ENCODE measurements around the gene NR6A1.

NR6A1 gene

GRCh38 chr9:124795881-124796431 lies 24.8 kb upstream of the NR6A1 start:
- DNase-seq (ENCODE audit: low spot score): no peak

GRCh38 chr9:124794902-124795491 lies 23.9 kb upstream of the NR6A1 start:
- no peak for DNase-seq (ENCODE audit: low spot score)

- peak; percentile 62 for DNase-seq (ENCODE audit: low spot score)
Observed at GRCh38 chr9:124793015-124793541, 22.0 kb upstream of the NR6A1 start.

GRCh38 chr9:124792257-124793014 lies 21.3 kb upstream of the NR6A1 start:
- DNase-seq (ENCODE audit: low spot score): no peak

GRCh38 chr9:124790801-124791505 lies 19.8 kb upstream of the NR6A1 start:
- no peak for DNase-seq (ENCODE audit: low spot score)

GRCh38 chr9:124790301-124790700 lies 19.2 kb upstream of the NR6A1 start:
- no peak for DNase-seq (ENCODE audit: low spot score)

- no peak for DNase-seq (ENCODE audit: low spot score)
Observed at GRCh38 chr9:124789531-124789930, 18.4 kb upstream of the NR6A1 start.

- no peak for DNase-seq (ENCODE audit: low spot score)
Observed at GRCh38 chr9:124788542-124789217, 17.6 kb upstream of the NR6A1 start.

- no peak for DNase-seq (ENCODE audit: low spot score)
Observed at GRCh38 chr9:124786881-124787573, 15.9 kb upstream of the NR6A1 start.

GRCh38 chr9:124784509-124784908 lies 13.4 kb upstream of the NR6A1 start:
- peak; percentile 72 for DNase-seq (ENCODE audit: low spot score)

- DNase-seq (ENCODE audit: low spot score): no peak
Observed at GRCh38 chr9:124783830-124784229, 12.7 kb upstream of the NR6A1 start.

- DNase-seq (ENCODE audit: low spot score): no peak
Observed at GRCh38 chr9:124782661-124783574, 11.8 kb upstream of the NR6A1 start.

- no peak for DNase-seq (ENCODE audit: low spot score)
Observed at GRCh38 chr9:124781967-124782660, 11.0 kb upstream of the NR6A1 start.

GRCh38 chr9:124780757-124781151 lies 9.6 kb upstream of the NR6A1 start:
- DNase-seq (ENCODE audit: low spot score): no peak

- DNase-seq (ENCODE audit: low spot score): no peak
Observed at GRCh38 chr9:124780060-124780756, 9.1 kb upstream of the NR6A1 start.

- DNase-seq (ENCODE audit: low spot score): peak; percentile 77
Observed at GRCh38 chr9:124779368-124780059, 8.4 kb upstream of the NR6A1 start.

GRCh38 chr9:124778575-124779367 lies 7.7 kb upstream of the NR6A1 start:
- DNase-seq (ENCODE audit: low spot score): no peak

Data from AG08395 (cell line).